Measurements from ENCODE around the gene BUB1.
"Not testable (repeated sequence)": the region's sequence is repeated elsewhere in the genome, so short reads cannot be mapped to it uniquely, and the experiment has no call there.

Gene BUB1

GRCh38 chr2:110608788-110609502, 68.9 kb downstream of the BUB1 start:
- not testable (repeated sequence) for DNase-seq (ENCODE audit: low read depth in 2 of 2); H3K4me3 ChIP-seq (replicated peaks in 1 of 2; ENCODE audit: low read depth in 2 of 2, low read length in 2 of 2)

GRCh38 chr2:110605057-110605456, 72.8 kb downstream of the BUB1 start:
- not testable (repeated sequence) for DNase-seq (ENCODE audit: low read depth in 2 of 2); H3K4me3 ChIP-seq (replicated peaks in 1 of 2; ENCODE audit: low read depth in 2 of 2, low read length in 2 of 2)

GRCh38 chr2:110603917-110604591, 73.8 kb downstream of the BUB1 start:
- DNase-seq (ENCODE audit: low read depth in 2 of 2): not testable (repeated sequence)

GRCh38 chr2:110602139-110602538, 75.7 kb downstream of the BUB1 start:
- H3K4me3 ChIP-seq (replicated peaks in 1 of 2; ENCODE audit: low read depth in 2 of 2, low read length in 2 of 2); DNase-seq (ENCODE audit: low read depth in 2 of 2): not testable (repeated sequence)

More at GRCh38 chr2:110603917-110604591, 73.8 kb downstream of the BUB1 start:
- H3K4me3 ChIP-seq (replicated peaks in 1 of 2; ENCODE audit: low read depth in 2 of 2, low read length in 2 of 2): not testable (repeated sequence)

GRCh38 chr2:110591973-110592372, 85.9 kb downstream of the BUB1 start:
- not testable (repeated sequence) for DNase-seq (ENCODE audit: low read depth in 2 of 2); H3K4me3 ChIP-seq (replicated peaks in 1 of 2; ENCODE audit: low read depth in 2 of 2, low read length in 2 of 2)

GRCh38 chr2:110589677-110590330, 88.1 kb downstream of the BUB1 start:
- not testable (repeated sequence) for H3K4me3 ChIP-seq (replicated peaks in 1 of 2; ENCODE audit: low read depth in 2 of 2, low read length in 2 of 2); DNase-seq (ENCODE audit: low read depth in 2 of 2)

GRCh38 chr2:110588520-110588919, 89.3 kb downstream of the BUB1 start:
- not testable (repeated sequence) for H3K4me3 ChIP-seq (replicated peaks in 1 of 2; ENCODE audit: low read depth in 2 of 2, low read length in 2 of 2); DNase-seq (ENCODE audit: low read depth in 2 of 2)
